Liver (tissue), 3 donors: ENCODE results near the gene SDK2.

Experiments
- EGR1 ChIP-seq, 2 donors: IDR thresholded peaks; 2 replicates each; pipeline ENCODE4 v1.6.1; 2016 to 2018; ENCODE audit warnings: antibody characterized with exemption in 2 of 2, low read depth in 2 of 2
- FOXA1 ChIP-seq: IDR thresholded peaks from 2 replicates; pipeline ENCODE4 v1.6.1; 2016; ENCODE audit warnings: antibody characterized with exemption
- GABPA ChIP-seq, 2 donors: IDR thresholded peaks in 1 of 2; conservative IDR thresholded peaks in 1 of 2; 2 replicates each; pipeline ENCODE4 v1.6.1; 2016; ENCODE audit warnings: antibody characterized with exemption in 2 of 2, mild to moderate bottlenecking in 1 of 2, moderate library complexity in 1 of 2
- JUND ChIP-seq, 2 donors: IDR thresholded peaks; 2 replicates each; pipeline ENCODE4 v1.6.1; 2016; ENCODE audit warnings: antibody characterized with exemption in 2 of 2
- RAD21 ChIP-seq, 2 donors: IDR thresholded peaks; 2 replicates each; pipeline ENCODE4 v1.6.1; 2016; ENCODE audit warnings: antibody characterized with exemption in 2 of 2, mild to moderate bottlenecking in 2 of 2
- RXRA ChIP-seq, 2 donors: IDR thresholded peaks; 2 replicates each; pipeline ENCODE4 v1.6.1; 2017 to 2018; ENCODE audit warnings: antibody characterized with exemption in 2 of 2, mild to moderate bottlenecking in 1 of 2
- SP1 ChIP-seq: IDR thresholded peaks from 2 replicates; pipeline ENCODE4 v1.6.1; 2018; ENCODE audit warnings: antibody characterized with exemption, mild to moderate bottlenecking
- TAF1 ChIP-seq: conservative IDR thresholded peaks from 2 replicates; pipeline ENCODE4 v1.6.1; 2016; ENCODE audit warnings: antibody characterized with exemption, mild to moderate bottlenecking
- YY1 ChIP-seq: IDR thresholded peaks from 2 replicates; pipeline ENCODE4 v1.6.1; 2016; ENCODE audit warnings: antibody characterized with exemption, mild to moderate bottlenecking
- TF ChIP-seq, protein P1 (sequence below): fragments of 150-350 bp; IDR thresholded peaks from 2 replicates; pipeline ENCODE4 v1.5.1; 2017; ENCODE audit warnings: improper control_type of control experiment, low read depth, low read length; ENCODE audit not compliant: missing input control
- TF ChIP-seq, protein P2 (sequence below): IDR thresholded peaks from 2 replicates; pipeline ENCODE4 v1.6.1; 2016; ENCODE audit warnings: antibody characterized with exemption
- TF ChIP-seq, protein P3 (sequence below): IDR thresholded peaks from 2 replicates; pipeline ENCODE4 v1.6.1; 2016; ENCODE audit warnings: antibody characterized with exemption
- donor health status: healthy.
- donor health status: healthy.

DNA sequence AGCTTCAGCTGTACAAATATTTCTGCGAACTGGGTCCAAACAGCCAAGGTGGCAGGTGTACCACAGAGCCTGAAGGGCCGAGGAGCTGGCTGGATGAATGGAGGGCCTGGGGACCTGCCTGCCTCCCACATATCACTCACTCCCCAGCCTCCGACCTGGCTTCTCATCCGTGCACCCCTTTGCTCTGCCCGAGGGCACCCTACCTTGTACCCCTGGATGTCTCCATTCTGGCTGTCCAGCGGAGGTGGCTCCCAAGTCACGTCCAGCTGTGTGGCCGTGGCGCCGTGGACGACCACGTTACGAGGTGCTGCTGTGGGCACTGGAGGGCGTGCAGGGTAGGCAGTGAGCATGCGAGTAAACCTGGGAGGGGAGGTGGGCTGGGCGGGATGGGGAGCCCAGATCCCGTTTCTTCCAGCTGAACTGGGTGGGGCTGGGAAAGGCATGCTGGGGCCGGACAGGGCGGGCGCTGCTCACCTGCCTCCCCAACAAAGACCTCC, 265.2 kb downstream of the SDK2 start:
- TF ChIP-seq GABPA (IDR thresholded peaks at IDR 0.05 in 1 of 2, conservative IDR thresholded peaks at IDR 0.05 in 1 of 2): no peak
- TF ChIP-seq, protein P1, sequence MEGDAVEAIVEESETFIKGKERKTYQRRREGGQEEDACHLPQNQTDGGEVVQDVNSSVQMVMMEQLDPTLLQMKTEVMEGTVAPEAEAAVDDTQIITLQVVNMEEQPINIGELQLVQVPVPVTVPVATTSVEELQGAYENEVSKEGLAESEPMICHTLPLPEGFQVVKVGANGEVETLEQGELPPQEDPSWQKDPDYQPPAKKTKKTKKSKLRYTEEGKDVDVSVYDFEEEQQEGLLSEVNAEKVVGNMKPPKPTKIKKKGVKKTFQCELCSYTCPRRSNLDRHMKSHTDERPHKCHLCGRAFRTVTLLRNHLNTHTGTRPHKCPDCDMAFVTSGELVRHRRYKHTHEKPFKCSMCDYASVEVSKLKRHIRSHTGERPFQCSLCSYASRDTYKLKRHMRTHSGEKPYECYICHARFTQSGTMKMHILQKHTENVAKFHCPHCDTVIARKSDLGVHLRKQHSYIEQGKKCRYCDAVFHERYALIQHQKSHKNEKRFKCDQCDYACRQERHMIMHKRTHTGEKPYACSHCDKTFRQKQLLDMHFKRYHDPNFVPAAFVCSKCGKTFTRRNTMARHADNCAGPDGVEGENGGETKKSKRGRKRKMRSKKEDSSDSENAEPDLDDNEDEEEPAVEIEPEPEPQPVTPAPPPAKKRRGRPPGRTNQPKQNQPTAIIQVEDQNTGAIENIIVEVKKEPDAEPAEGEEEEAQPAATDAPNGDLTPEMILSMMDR: no peak
- no peak for TF ChIP-seq RAD21 (IDR thresholded peaks at IDR 0.05)
- no peak for TF ChIP-seq RXRA (IDR thresholded peaks at IDR 0.05)
- no peak for TF ChIP-seq YY1
- TF ChIP-seq SP1: no peak
- TF ChIP-seq EGR1 (IDR thresholded peaks at IDR 0.05; ENCODE audit: low read depth in 2 of 2): no peak
- TF ChIP-seq, protein P2, sequence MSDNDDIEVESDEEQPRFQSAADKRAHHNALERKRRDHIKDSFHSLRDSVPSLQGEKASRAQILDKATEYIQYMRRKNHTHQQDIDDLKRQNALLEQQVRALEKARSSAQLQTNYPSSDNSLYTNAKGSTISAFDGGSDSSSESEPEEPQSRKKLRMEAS: no peak
- no peak for TF ChIP-seq JUND (IDR thresholded peaks at IDR 0.05)
- TF ChIP-seq TAF1: no peak
- TF ChIP-seq, protein P3, sequence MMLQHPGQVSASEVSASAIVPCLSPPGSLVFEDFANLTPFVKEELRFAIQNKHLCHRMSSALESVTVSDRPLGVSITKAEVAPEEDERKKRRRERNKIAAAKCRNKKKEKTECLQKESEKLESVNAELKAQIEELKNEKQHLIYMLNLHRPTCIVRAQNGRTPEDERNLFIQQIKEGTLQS: no peak
- TF ChIP-seq FOXA1: no peak
